Measurements from ENCODE around the gene MYO1H.

GRCh38 chr12:109385339-109386058, 37.8 kb downstream of the MYO1H start:
- TF ChIP-seq ZNF274 (IDR thresholded peaks at IDR 0.05; ENCODE audit: low read length), result no peak
- no peak for TF ChIP-seq ZNF274 (tag by site-specific recombination; IDR thresholded peaks at IDR 0.05; ENCODE audit: borderline replicate concordance)
- TF ChIP-seq, protein P1, sequence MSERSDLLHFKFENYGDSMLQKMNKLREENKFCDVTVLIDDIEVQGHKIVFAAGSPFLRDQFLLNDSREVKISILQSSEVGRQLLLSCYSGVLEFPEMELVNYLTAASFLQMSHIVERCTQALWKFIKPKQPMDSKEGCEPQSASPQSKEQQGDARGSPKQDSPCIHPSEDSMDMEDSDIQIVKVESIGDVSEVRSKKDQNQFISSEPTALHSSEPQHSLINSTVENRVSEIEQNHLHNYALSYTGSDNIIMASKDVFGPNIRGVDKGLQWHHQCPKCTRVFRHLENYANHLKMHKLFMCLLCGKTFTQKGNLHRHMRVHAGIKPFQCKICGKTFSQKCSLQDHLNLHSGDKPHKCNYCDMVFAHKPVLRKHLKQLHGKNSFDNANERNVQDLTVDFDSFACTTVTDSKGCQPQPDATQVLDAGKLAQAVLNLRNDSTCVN (tag by site-specific recombination; optimal IDR thresholded peaks at IDR 0.05), result no peak
- TF ChIP-seq, protein P2, sequence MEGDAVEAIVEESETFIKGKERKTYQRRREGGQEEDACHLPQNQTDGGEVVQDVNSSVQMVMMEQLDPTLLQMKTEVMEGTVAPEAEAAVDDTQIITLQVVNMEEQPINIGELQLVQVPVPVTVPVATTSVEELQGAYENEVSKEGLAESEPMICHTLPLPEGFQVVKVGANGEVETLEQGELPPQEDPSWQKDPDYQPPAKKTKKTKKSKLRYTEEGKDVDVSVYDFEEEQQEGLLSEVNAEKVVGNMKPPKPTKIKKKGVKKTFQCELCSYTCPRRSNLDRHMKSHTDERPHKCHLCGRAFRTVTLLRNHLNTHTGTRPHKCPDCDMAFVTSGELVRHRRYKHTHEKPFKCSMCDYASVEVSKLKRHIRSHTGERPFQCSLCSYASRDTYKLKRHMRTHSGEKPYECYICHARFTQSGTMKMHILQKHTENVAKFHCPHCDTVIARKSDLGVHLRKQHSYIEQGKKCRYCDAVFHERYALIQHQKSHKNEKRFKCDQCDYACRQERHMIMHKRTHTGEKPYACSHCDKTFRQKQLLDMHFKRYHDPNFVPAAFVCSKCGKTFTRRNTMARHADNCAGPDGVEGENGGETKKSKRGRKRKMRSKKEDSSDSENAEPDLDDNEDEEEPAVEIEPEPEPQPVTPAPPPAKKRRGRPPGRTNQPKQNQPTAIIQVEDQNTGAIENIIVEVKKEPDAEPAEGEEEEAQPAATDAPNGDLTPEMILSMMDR (tag by site-specific recombination; IDR thresholded peaks at IDR 0.05), result peak; percentile 65
- TF ChIP-seq PRDM2 (tag by site-specific recombination; IDR thresholded peaks at IDR 0.05; ENCODE audit: borderline replicate concordance), result no peak
